Calu3 (cell line): ENCODE data around the gene C1QTNF4. TPM values are rescaled to one million over a fixed set of nuclear protein-coding genes. Genes with fewer than 3 reads are reported as not detected.
A peak's percentile ranks its signal among the peaks of the same experiment; 100 is the strongest.

ENCODE experiments used
- BruUV-seq: library from RNA; stranded (reverse); fragments of 400-500 nt; replicated peaks from 2 replicates; lab custom pipeline; 2021; lab: Mats Ljungman, UMichigan
- CTCF ChIA-PET: fragments of 300-600 bp; sonication (Branson Sonifier 250); formaldehyde crosslinking; loops from one replicate; lab custom pipeline; 2022; ENCODE audit warnings: antibody characterized with exemption; lab: Charles Lee
- DNase-seq: peaks from one replicate; pipeline ENCODE4 v3.0.0; 2022
- H3K27ac Mint-ChIP-seq: one replicate; pipeline ENCODE4 v1.8.0; 2022; ENCODE audit warnings: mixed read lengths; ENCODE audit not compliant: unreplicated experiment
- H3K27me3 Mint-ChIP-seq: one replicate; pipeline ENCODE4 v1.8.0; 2022; ENCODE audit warnings: mixed read lengths; ENCODE audit not compliant: unreplicated experiment
- H3K36me3 Mint-ChIP-seq: one replicate; pipeline ENCODE4 v1.8.0; 2022; ENCODE audit warnings: mild to moderate bottlenecking, moderate library complexity, mixed read lengths; ENCODE audit not compliant: insufficient read depth, unreplicated experiment
- H3K4me1 Mint-ChIP-seq: one replicate; pipeline ENCODE4 v1.8.0; 2022; ENCODE audit warnings: mild to moderate bottlenecking, low read depth, mixed read lengths; ENCODE audit not compliant: unreplicated experiment
- H3K4me3 Mint-ChIP-seq: one replicate; pipeline ENCODE4 v1.8.0; 2022; ENCODE audit warnings: mild to moderate bottlenecking, low read depth, moderate library complexity, mixed read lengths; ENCODE audit not compliant: unreplicated experiment
- H3K9me3 Mint-ChIP-seq: one replicate; pipeline ENCODE4 v1.8.0; 2022; ENCODE audit warnings: low read depth, mixed read lengths; ENCODE audit not compliant: unreplicated experiment
- CTCF ChIP-seq: fragments of 200-600 bp; IDR thresholded peaks from one replicate; pipeline ENCODE4 v1.8.0; 2022; ENCODE audit warnings: antibody characterized with exemption; ENCODE audit not compliant: unreplicated experiment
- intact Hi-C: fragments of 100-400 bp; cut with micrococcal nuclease; formaldehyde crosslinking; loops from one replicate; pipeline ENCODE4 v1.10.0; 2022; ENCODE audit not compliant: unreplicated experiment
- total RNA-seq: library from RNA; stranded (reverse); gene quantifications from 2 replicates; pipeline ENCODE4 v1.2.3, GENCODE V29; 2022

Gene C1QTNF4
- total RNA-seq, 1 experiment from 2014 or later, result not detected

GRCh38 chr11:47571357-47571729 lies 22.9 kb downstream of the C1QTNF4 start:
- CTCF ChIA-PET, result interaction anchor here (0.6 kb wide), 1 partner anchor 59 kb away, joined by 3 read pairs; no protein-coding TSS in a partner anchor
- peaks cover 27% of the 10 kb centered on the region for H3K36me3 Mint-ChIP-seq
- H3K9me3 Mint-ChIP-seq, result no peaks in the 10 kb centered on the region
- no peak overlapping the region for H3K4me3 Mint-ChIP-seq
- no peak for DNase-seq
- no TSS peak for BruUV-seq
- no peak for TF ChIP-seq CTCF
- H3K4me1 Mint-ChIP-seq, result no peaks in the 10 kb centered on the region
- H3K27ac Mint-ChIP-seq, result no peak overlapping the region
- H3K27me3 Mint-ChIP-seq, result no peaks in the 10 kb centered on the region
- intact Hi-C loops, result no loop called here

GRCh38 chr11:47570651-47571356 lies 23.4 kb downstream of the C1QTNF4 start:
- no peaks in the 10 kb centered on the region for H3K4me1 Mint-ChIP-seq
- H3K27me3 Mint-ChIP-seq, result no peaks in the 10 kb centered on the region
- intact Hi-C loops, result no loop called here
- H3K4me3 Mint-ChIP-seq, result no peak overlapping the region
- CTCF ChIA-PET, result interaction anchor here (0.6 kb wide), 1 partner anchor 59 kb away, joined by 3 read pairs; no protein-coding TSS in a partner anchor
- BruUV-seq, result no TSS peak
- H3K9me3 Mint-ChIP-seq, result no peaks in the 10 kb centered on the region
- H3K27ac Mint-ChIP-seq, result no peak overlapping the region
- DNase-seq, result no peak
- peaks cover 28% of the 10 kb centered on the region for H3K36me3 Mint-ChIP-seq
- TF ChIP-seq CTCF, result no peak

- no peak for DNase-seq
- peaks cover 6% of the 10 kb centered on the region for H3K4me1 Mint-ChIP-seq
- H3K27me3 Mint-ChIP-seq, result no peaks in the 10 kb centered on the region
- BruUV-seq, result no TSS peak
- intact Hi-C loops, result no loop called here
- H3K27ac Mint-ChIP-seq, result no peak overlapping the region
- CTCF ChIA-PET, result no interaction called here
- H3K9me3 Mint-ChIP-seq, result no peaks in the 10 kb centered on the region
- peaks cover 30% of the 10 kb centered on the region for H3K36me3 Mint-ChIP-seq
- TF ChIP-seq CTCF, result no peak
- H3K4me3 Mint-ChIP-seq, result no peak overlapping the region
Measured at GRCh38 chr11:47569646-47570045, 24.6 kb downstream of the C1QTNF4 start.

GRCh38 chr11:47566149-47566698 lies 28.0 kb downstream of the C1QTNF4 start:
- H3K27ac Mint-ChIP-seq, result no peak overlapping the region
- H3K4me1 Mint-ChIP-seq, result peaks cover 7% of the 10 kb centered on the region
- CTCF ChIA-PET, result interaction anchor here (0.5 to 0.7 kb wide), 3 partner anchors 105 to 140 kb away, joined by 3 to 4 read pairs (median 3); partner anchors contain the start of gene PSMC3
- peak overlapping the region; percentile 82 for H3K4me3 Mint-ChIP-seq
- no peaks in the 10 kb centered on the region for H3K27me3 Mint-ChIP-seq
- intact Hi-C loops, result no loop called here
- DNase-seq, result no peak
- no TSS peak for BruUV-seq
- H3K9me3 Mint-ChIP-seq, result no peaks in the 10 kb centered on the region
- TF ChIP-seq CTCF, result no peak
- peaks cover 24% of the 10 kb centered on the region for H3K36me3 Mint-ChIP-seq
